Liver (tissue), 9 donors: ENCODE results near the gene NLRP7. TPM values are rescaled to one million over a fixed set of nuclear protein-coding genes. Genes with fewer than 3 reads are reported as not detected.

Source experiments
- DNase-seq: peaks from one replicate; pipeline ENCODE4 v3.0.0-alpha.2; 2017; ENCODE audit warnings: low spot score
- H3K27ac ChIP-seq, 2 donors: one replicate each; pipeline ENCODE4 v1.7.0; 2013; ENCODE audit warnings: inconsistent platforms in 2 of 2, low read length in 2 of 2, control low read depth in 1 of 2, low read depth in 1 of 2, mild to moderate bottlenecking in 1 of 2
- H3K27me3 ChIP-seq, 4 donors: one replicate each; pipeline versions ENCODE4 v1.6.1 to v1.7.0; 2013; ENCODE audit warnings: low read length in 3 of 4, inconsistent platforms in 1 of 4, mild to moderate bottlenecking in 1 of 4, moderate library complexity in 1 of 4; ENCODE audit not compliant: control insufficient read depth in 4 of 4, insufficient read depth in 4 of 4
- H3K36me3 ChIP-seq, 4 donors: one replicate each; pipeline versions ENCODE4 v1.6.1 to v1.7.0; 2013; ENCODE audit warnings: low read length in 3 of 4, mild to moderate bottlenecking in 3 of 4, low read depth in 1 of 4, moderate library complexity in 1 of 4; ENCODE audit not compliant: control insufficient read depth in 4 of 4, insufficient read depth in 3 of 4
- H3K4me1 ChIP-seq, 4 donors: one replicate each; pipeline versions ENCODE4 v1.6.1 to v1.7.0; 2013; ENCODE audit warnings: low read length in 3 of 4, mild to moderate bottlenecking in 3 of 4, moderate library complexity in 1 of 4; ENCODE audit not compliant: control insufficient read depth in 4 of 4, insufficient read depth in 4 of 4
- H3K4me3 ChIP-seq, 3 donors: one replicate each; pipeline versions ENCODE4 v1.6.1 to v1.7.0; 2013; ENCODE audit warnings: low read length in 3 of 3, control low read depth in 1 of 3, low read depth in 1 of 3, mild to moderate bottlenecking in 1 of 3
- H3K9ac ChIP-seq, 2 donors: one replicate each; pipeline ENCODE4 v1.7.0; 2013; ENCODE audit warnings: low read length in 2 of 2, mild to moderate bottlenecking in 2 of 2, moderate library complexity in 2 of 2, control low read depth in 1 of 2, low read depth in 1 of 2
- H3K9me3 ChIP-seq, 4 donors: one replicate each; pipeline versions ENCODE4 v1.6.1 to v1.7.0; 2013; ENCODE audit warnings: low read length in 3 of 4; ENCODE audit not compliant: control insufficient read depth in 4 of 4
- EGR1 ChIP-seq, 2 donors: IDR thresholded peaks; 2 replicates each; pipeline ENCODE4 v1.6.1; 2016 to 2018; ENCODE audit warnings: antibody characterized with exemption in 2 of 2, low read depth in 2 of 2
- FOXA1 ChIP-seq: IDR thresholded peaks from 2 replicates; pipeline ENCODE4 v1.6.1; 2016; ENCODE audit warnings: antibody characterized with exemption
- FOXA2 ChIP-seq: IDR thresholded peaks from 2 replicates; pipeline ENCODE4 v1.6.1; 2016; ENCODE audit warnings: antibody characterized with exemption
- GABPA ChIP-seq, 2 donors: IDR thresholded peaks in 1 of 2; conservative IDR thresholded peaks in 1 of 2; 2 replicates each; pipeline ENCODE4 v1.6.1; 2016; ENCODE audit warnings: antibody characterized with exemption in 2 of 2, mild to moderate bottlenecking in 1 of 2, moderate library complexity in 1 of 2
- HNF4A ChIP-seq, 2 donors: conservative IDR thresholded peaks; 2 replicates each; pipeline ENCODE4 v1.6.1; 2016; ENCODE audit warnings: antibody characterized with exemption in 2 of 2, mild to moderate bottlenecking in 2 of 2
- HNF4G ChIP-seq: IDR thresholded peaks from 2 replicates; pipeline ENCODE4 v1.6.1; 2016; ENCODE audit warnings: antibody characterized with exemption
- JUND ChIP-seq, 2 donors: IDR thresholded peaks; 2 replicates each; pipeline ENCODE4 v1.6.1; 2016; ENCODE audit warnings: antibody characterized with exemption in 2 of 2
- RAD21 ChIP-seq, 2 donors: IDR thresholded peaks; 2 replicates each; pipeline ENCODE4 v1.6.1; 2016; ENCODE audit warnings: antibody characterized with exemption in 2 of 2, mild to moderate bottlenecking in 2 of 2
- RXRA ChIP-seq, 2 donors: IDR thresholded peaks; 2 replicates each; pipeline ENCODE4 v1.6.1; 2017 to 2018; ENCODE audit warnings: antibody characterized with exemption in 2 of 2, mild to moderate bottlenecking in 1 of 2
- TAF1 ChIP-seq: conservative IDR thresholded peaks from 2 replicates; pipeline ENCODE4 v1.6.1; 2016; ENCODE audit warnings: antibody characterized with exemption, mild to moderate bottlenecking
- YY1 ChIP-seq: IDR thresholded peaks from 2 replicates; pipeline ENCODE4 v1.6.1; 2016; ENCODE audit warnings: antibody characterized with exemption, mild to moderate bottlenecking
- WGBS: extraction: QIAGEN DNeasy Blood & Tissue Kit; methylation state at CpG from one replicate; pipeline ENCODE4 v1.1.7; 2013; 5-methylcytosine and 5-hydroxymethylcytosine counted together
- polyA plus RNA-seq, 2 donors: library from polyadenylated mRNA; stranded (reverse) in 1 of 2; unstranded in 1 of 2; fragments of 200-250 nt in 1 of 2; fragments of >200 nt in 1 of 2; fragmentation: Nextera tagmentation in 1 of 2; extraction: Ambion mirVana in 1 of 2; gene quantifications; one replicate each; pipeline versions ENCODE4 v1.2.1 to v1.2.3, GENCODE V29; 2013 to 2015
- total RNA-seq, 2 donors: library from RNA; depleted of rRNA; stranded (reverse); fragments of >200 nt; gene quantifications; one replicate each; pipeline ENCODE4 v1.2.3, GENCODE V29; 2014
- TF ChIP-seq, protein P1 (sequence below): IDR thresholded peaks from 2 replicates; pipeline ENCODE4 v1.6.1; 2016; ENCODE audit warnings: antibody characterized with exemption
- TF ChIP-seq, protein P2 (sequence below): fragments of 150-350 bp; IDR thresholded peaks from 2 replicates; pipeline ENCODE4 v1.5.1; 2017; ENCODE audit warnings: improper control_type of control experiment, low read depth, low read length; ENCODE audit not compliant: missing input control
- TF ChIP-seq, protein P3 (sequence below): IDR thresholded peaks from 2 replicates; pipeline ENCODE4 v1.6.1; 2016; ENCODE audit warnings: antibody characterized with exemption
- TF ChIP-seq, protein P4 (sequence below): IDR thresholded peaks from 2 replicates; pipeline ENCODE4 v1.6.1; 2016; ENCODE audit warnings: antibody characterized with exemption
- TF ChIP-seq, protein P5 (sequence below): IDR thresholded peaks from 2 replicates; pipeline ENCODE4 v1.6.1; 2016; ENCODE audit warnings: antibody characterized with exemption, mild to moderate bottlenecking
- donor health status: healthy.
- donor health status: healthy.
- donor health status: healthy.
- donor health status: healthy.
- donor health status: healthy.

The NLRP7 gene
- total and polyA plus RNA-seq, 4 donors: not detected

DNA sequence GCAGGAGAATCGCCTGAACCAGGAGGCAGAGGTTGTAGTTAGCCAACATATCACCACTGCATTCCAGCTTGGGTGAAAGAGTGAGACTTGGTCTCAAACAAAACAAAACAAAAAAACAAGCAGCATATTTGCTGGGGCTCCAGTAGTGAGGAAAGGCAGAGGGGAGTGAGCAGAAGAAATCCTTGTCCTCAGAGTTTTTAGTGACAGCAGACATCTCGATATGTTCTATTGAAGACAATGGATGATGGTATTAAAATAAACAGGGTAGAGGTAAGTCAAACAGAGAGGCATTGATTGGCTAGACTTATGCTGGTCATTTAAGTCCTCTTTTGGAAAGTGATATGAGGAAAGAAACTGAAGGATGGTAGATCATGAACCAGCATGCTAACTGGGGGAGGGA, 19.0 kb downstream of the NLRP7 start:
- H3K9ac ChIP-seq: no peak overlapping the region
- no peak overlapping the region for H3K27ac ChIP-seq
- peaks cover 0 to 5% (median 4%) of the 10 kb centered on the region in 4 donors for H3K9me3 ChIP-seq
- H3K36me3 ChIP-seq: no peaks in the 10 kb centered on the region
- no peaks in the 10 kb centered on the region for H3K27me3 ChIP-seq
- TF ChIP-seq TAF1: no peak
- no peak for TF ChIP-seq HNF4A (conservative IDR thresholded peaks at IDR 0.05)
- TF ChIP-seq, protein P1, sequence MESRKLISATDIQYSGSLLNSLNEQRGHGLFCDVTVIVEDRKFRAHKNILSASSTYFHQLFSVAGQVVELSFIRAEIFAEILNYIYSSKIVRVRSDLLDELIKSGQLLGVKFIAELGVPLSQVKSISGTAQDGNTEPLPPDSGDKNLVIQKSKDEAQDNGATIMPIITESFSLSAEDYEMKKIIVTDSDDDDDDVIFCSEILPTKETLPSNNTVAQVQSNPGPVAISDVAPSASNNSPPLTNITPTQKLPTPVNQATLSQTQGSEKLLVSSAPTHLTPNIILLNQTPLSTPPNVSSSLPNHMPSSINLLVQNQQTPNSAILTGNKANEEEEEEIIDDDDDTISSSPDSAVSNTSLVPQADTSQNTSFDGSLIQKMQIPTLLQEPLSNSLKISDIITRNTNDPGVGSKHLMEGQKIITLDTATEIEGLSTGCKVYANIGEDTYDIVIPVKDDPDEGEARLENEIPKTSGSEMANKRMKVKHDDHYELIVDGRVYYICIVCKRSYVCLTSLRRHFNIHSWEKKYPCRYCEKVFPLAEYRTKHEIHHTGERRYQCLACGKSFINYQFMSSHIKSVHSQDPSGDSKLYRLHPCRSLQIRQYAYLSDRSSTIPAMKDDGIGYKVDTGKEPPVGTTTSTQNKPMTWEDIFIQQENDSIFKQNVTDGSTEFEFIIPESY: no peak
- TF ChIP-seq, protein P2, sequence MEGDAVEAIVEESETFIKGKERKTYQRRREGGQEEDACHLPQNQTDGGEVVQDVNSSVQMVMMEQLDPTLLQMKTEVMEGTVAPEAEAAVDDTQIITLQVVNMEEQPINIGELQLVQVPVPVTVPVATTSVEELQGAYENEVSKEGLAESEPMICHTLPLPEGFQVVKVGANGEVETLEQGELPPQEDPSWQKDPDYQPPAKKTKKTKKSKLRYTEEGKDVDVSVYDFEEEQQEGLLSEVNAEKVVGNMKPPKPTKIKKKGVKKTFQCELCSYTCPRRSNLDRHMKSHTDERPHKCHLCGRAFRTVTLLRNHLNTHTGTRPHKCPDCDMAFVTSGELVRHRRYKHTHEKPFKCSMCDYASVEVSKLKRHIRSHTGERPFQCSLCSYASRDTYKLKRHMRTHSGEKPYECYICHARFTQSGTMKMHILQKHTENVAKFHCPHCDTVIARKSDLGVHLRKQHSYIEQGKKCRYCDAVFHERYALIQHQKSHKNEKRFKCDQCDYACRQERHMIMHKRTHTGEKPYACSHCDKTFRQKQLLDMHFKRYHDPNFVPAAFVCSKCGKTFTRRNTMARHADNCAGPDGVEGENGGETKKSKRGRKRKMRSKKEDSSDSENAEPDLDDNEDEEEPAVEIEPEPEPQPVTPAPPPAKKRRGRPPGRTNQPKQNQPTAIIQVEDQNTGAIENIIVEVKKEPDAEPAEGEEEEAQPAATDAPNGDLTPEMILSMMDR: no peak
- no peak for DNase-seq
- no peaks in the 10 kb centered on the region for H3K4me1 ChIP-seq
- H3K4me3 ChIP-seq: no peak overlapping the region
- 87% methylated on average over 2 of the region's 2 CpGs for WGBS

DNA sequence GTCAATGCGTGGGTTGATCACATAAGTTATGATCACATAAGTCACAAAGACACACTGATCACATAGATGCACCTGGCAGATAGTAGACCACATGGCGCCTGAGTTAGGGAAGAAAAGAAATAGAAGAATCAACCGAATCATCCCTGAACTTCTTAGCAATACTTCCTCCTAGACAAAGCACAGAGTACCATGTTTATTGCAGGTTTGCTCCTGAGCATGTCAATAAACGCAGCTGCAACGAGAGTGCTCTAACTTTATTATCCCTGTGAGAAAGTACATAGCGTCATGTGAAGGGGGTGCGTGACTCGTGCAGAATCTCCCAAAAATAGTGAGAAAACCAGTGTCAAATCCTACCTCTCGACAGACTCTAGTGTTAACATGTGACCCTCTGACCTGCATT, 24.1 kb downstream of the NLRP7 start:
- Histone ChIP-seq H3K4me3 (no peak overlapping the region), H3K4me1 (no peaks in the 10 kb centered on the region), H3K27ac (no peak overlapping the region), H3K27me3 (no peaks in the 10 kb centered on the region), H3K9ac (no peak overlapping the region), H3K36me3 (no peaks in the 10 kb centered on the region), H3K9me3 (peaks cover 0 to 4% (median 2%) of the 10 kb centered on the region in 4 donors)
- 66% methylated on average over 9 of the region's 9 CpGs for WGBS
- TF ChIP-seq YY1: no peak
- TF ChIP-seq HNF4G: no peak
- TF ChIP-seq HNF4A (conservative IDR thresholded peaks at IDR 0.05): no peak
- TF ChIP-seq, protein P3, sequence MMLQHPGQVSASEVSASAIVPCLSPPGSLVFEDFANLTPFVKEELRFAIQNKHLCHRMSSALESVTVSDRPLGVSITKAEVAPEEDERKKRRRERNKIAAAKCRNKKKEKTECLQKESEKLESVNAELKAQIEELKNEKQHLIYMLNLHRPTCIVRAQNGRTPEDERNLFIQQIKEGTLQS: no peak
- TF ChIP-seq RAD21 (IDR thresholded peaks at IDR 0.05): no peak
- TF ChIP-seq, protein P1: no peak
- TF ChIP-seq, protein P4, sequence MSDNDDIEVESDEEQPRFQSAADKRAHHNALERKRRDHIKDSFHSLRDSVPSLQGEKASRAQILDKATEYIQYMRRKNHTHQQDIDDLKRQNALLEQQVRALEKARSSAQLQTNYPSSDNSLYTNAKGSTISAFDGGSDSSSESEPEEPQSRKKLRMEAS: no peak
- no peak for TF ChIP-seq TAF1
- no peak for TF ChIP-seq RXRA (IDR thresholded peaks at IDR 0.05)
- TF ChIP-seq FOXA2: no peak
- TF ChIP-seq JUND (IDR thresholded peaks at IDR 0.05): no peak
- TF ChIP-seq, protein P5, sequence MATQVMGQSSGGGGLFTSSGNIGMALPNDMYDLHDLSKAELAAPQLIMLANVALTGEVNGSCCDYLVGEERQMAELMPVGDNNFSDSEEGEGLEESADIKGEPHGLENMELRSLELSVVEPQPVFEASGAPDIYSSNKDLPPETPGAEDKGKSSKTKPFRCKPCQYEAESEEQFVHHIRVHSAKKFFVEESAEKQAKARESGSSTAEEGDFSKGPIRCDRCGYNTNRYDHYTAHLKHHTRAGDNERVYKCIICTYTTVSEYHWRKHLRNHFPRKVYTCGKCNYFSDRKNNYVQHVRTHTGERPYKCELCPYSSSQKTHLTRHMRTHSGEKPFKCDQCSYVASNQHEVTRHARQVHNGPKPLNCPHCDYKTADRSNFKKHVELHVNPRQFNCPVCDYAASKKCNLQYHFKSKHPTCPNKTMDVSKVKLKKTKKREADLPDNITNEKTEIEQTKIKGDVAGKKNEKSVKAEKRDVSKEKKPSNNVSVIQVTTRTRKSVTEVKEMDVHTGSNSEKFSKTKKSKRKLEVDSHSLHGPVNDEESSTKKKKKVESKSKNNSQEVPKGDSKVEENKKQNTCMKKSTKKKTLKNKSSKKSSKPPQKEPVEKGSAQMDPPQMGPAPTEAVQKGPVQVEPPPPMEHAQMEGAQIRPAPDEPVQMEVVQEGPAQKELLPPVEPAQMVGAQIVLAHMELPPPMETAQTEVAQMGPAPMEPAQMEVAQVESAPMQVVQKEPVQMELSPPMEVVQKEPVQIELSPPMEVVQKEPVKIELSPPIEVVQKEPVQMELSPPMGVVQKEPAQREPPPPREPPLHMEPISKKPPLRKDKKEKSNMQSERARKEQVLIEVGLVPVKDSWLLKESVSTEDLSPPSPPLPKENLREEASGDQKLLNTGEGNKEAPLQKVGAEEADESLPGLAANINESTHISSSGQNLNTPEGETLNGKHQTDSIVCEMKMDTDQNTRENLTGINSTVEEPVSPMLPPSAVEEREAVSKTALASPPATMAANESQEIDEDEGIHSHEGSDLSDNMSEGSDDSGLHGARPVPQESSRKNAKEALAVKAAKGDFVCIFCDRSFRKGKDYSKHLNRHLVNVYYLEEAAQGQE: no peak
- no peak for TF ChIP-seq FOXA1
- no peak for TF ChIP-seq GABPA (IDR thresholded peaks at IDR 0.05 in 1 of 2, conservative IDR thresholded peaks at IDR 0.05 in 1 of 2)
- no peak for TF ChIP-seq EGR1 (IDR thresholded peaks at IDR 0.05; ENCODE audit: low read depth in 2 of 2)
- TF ChIP-seq, protein P2: no peak
- no peak for DNase-seq
